Activated B cell treated with CpG ODN at 0.5 μM for 24 hours (primary cell): ENCODE measurements around the gene FBH1. TPM values are rescaled to one million over a fixed set of nuclear protein-coding genes. Genes with fewer than 3 reads are reported as not detected.

ENCODE experiments used
- ATAC-seq: fragments of 200-7000 bp; cut with Tn5 transposase; one replicate; pipeline ENCODE4 v1.10.0; 2021; ENCODE audit warnings: low read depth, mild to moderate bottlenecking, moderate library complexity
- CTCF ChIA-PET: fragments of 350-600 bp; sonication (Branson Sonifier 250); formaldehyde crosslinking; loops from one replicate; lab custom pipeline; 2021; ENCODE audit warnings: antibody characterized with exemption; lab: Charles Lee
- POLR2A ChIA-PET: fragments of 350-600 bp; sonication (Branson Sonifier 250); formaldehyde crosslinking; loops from one replicate; lab custom pipeline; 2021; ENCODE audit warnings: antibody characterized with exemption; lab: Charles Lee
- DNase-seq: peaks from one replicate; pipeline ENCODE4 v3.0.0; 2022
- H3K27ac Mint-ChIP-seq: one replicate; pipeline ENCODE4 v1.8.0; 2020; ENCODE audit warnings: mixed read lengths
- H3K27me3 Mint-ChIP-seq: one replicate; pipeline ENCODE4 v1.8.0; 2021; ENCODE audit warnings: mixed read lengths
- H3K36me3 Mint-ChIP-seq: one replicate; pipeline ENCODE4 v1.8.0; 2021; ENCODE audit warnings: low read depth, mixed read lengths
- H3K4me1 Mint-ChIP-seq: one replicate; pipeline ENCODE4 v1.8.0; 2021; ENCODE audit warnings: mixed read lengths
- H3K4me3 Mint-ChIP-seq: one replicate; pipeline ENCODE4 v1.8.0; 2020; ENCODE audit warnings: mild to moderate bottlenecking, mixed read lengths
- H3K9me3 Mint-ChIP-seq: one replicate; pipeline ENCODE4 v1.8.0; 2020; ENCODE audit warnings: mixed read lengths
- CTCF ChIP-seq: fragments of 200-600 bp; IDR thresholded peaks from one replicate; pipeline ENCODE4 v1.8.0; 2022; ENCODE audit warnings: antibody characterized with exemption, mild to moderate bottlenecking
- intact Hi-C: fragments of 100-400 bp; cut with micrococcal nuclease; formaldehyde crosslinking; loops from one replicate; pipeline ENCODE4 v1.15.1; 2024
- total RNA-seq: library from RNA; stranded (reverse); gene quantifications from 2 replicates; pipeline ENCODE4 v1.2.3, GENCODE V29; 2022

Gene FBH1
- total RNA-seq, 1 donor from 2014 or later: 65.5 TPM

- H3K4me3 Mint-ChIP-seq: no peak overlapping the region
- DNase-seq: no peak
- no peak for ATAC-seq
- no peaks in the 10 kb centered on the region for H3K27me3 Mint-ChIP-seq
- CTCF ChIA-PET: no interaction called here
- peaks cover 62% of the 10 kb centered on the region for H3K36me3 Mint-ChIP-seq
- H3K27ac Mint-ChIP-seq: no peak overlapping the region
- POLR2A ChIA-PET: interaction anchor here (0.7 to 1.5 kb wide), 3 partner anchors 69 to 1868 kb away, joined by 3 read pairs; partner anchors contain the start of gene GDI2
- intact Hi-C loops: no loop called here
- peaks cover 19% of the 10 kb centered on the region for H3K4me1 Mint-ChIP-seq
- no peak for TF ChIP-seq CTCF
- H3K9me3 Mint-ChIP-seq: no peaks in the 10 kb centered on the region
Measured at GRCh38 chr10:5882961-5883360, 7.1 kb upstream of the FBH1 start.

- ChIA-PET CTCF (interaction anchor here (0.8 to 1.9 kb wide), 3 partner anchors 12 to 175 kb away, joined by 3 to 4 read pairs (median 3); no protein-coding TSS in a partner anchor), POLR2A (interaction anchor here (7.1 kb wide), 1 partner anchor 75 kb away, joined by 173 read pairs; the partner anchor contains the start of gene GDI2)
- Mint-ChIP-seq H3K9me3 (no peaks in the 10 kb centered on the region), H3K4me1 (peaks cover 29% of the 10 kb centered on the region), H3K27ac (no peak overlapping the region), H3K4me3 (no peak overlapping the region), H3K27me3 (no peaks in the 10 kb centered on the region), H3K36me3 (peaks cover 46% of the 10 kb centered on the region)
- DNase-seq: no peak
- TF ChIP-seq CTCF: no peak
- ATAC-seq: no peak
- intact Hi-C loops: no loop called here
Measured at GRCh38 chr10:5885619-5886018, 4.4 kb upstream of the FBH1 start.

- Mint-ChIP-seq H3K27ac (no peak overlapping the region), H3K27me3 (no peaks in the 10 kb centered on the region), H3K36me3 (peaks cover 43% of the 10 kb centered on the region), H3K4me3 (no peak overlapping the region), H3K9me3 (no peaks in the 10 kb centered on the region), H3K4me1 (peaks cover 43% of the 10 kb centered on the region)
- CTCF ChIA-PET: no interaction called here
- no peak for TF ChIP-seq CTCF
- POLR2A ChIA-PET: interaction anchor here (0.7 to 7.1 kb wide), 4 partner anchors 13 to 161 kb away, joined by 3 to 173 read pairs (median 12); partner anchors contain the start of gene GDI2
- ATAC-seq (no peak), DNase-seq (no peak)
- intact Hi-C loops: no loop called here
Measured at GRCh38 chr10:5887029-5887428, 3.0 kb upstream of the FBH1 start.

- peak overlapping the region; percentile 87 for H3K4me3 Mint-ChIP-seq
- DNase-seq: no peak
- no peaks in the 10 kb centered on the region for H3K27me3 Mint-ChIP-seq
- intact Hi-C loops: loop anchor here (2.0 kb wide), 1 partner anchor 35 kb away; no protein-coding TSS in a partner anchor
- CTCF ChIA-PET: interaction anchor here (1.6 kb wide), 1 partner anchor 74 kb away, joined by 3 read pairs; no protein-coding TSS in a partner anchor
- no peaks in the 10 kb centered on the region for H3K9me3 Mint-ChIP-seq
- no peak for ATAC-seq
- no peak for TF ChIP-seq CTCF
- peaks cover 49% of the 10 kb centered on the region for H3K4me1 Mint-ChIP-seq
- POLR2A ChIA-PET: interaction anchor here (0.6 to 7.1 kb wide), 5 partner anchors 14 to 231 kb away, joined by 4 to 173 read pairs (median 7); partner anchors contain the start of gene GDI2
- H3K36me3 Mint-ChIP-seq: peaks cover 42% of the 10 kb centered on the region
- no peak overlapping the region for H3K27ac Mint-ChIP-seq
Measured at GRCh38 chr10:5887641-5888040, 2.4 kb upstream of the FBH1 start.

- Mint-ChIP-seq H3K9me3 (no peaks in the 10 kb centered on the region), H3K4me3 (peak overlapping the region; percentile 87), H3K27me3 (no peaks in the 10 kb centered on the region), H3K27ac (peak overlapping the region; percentile 67), H3K4me1 (peaks cover 51% of the 10 kb centered on the region), H3K36me3 (peaks cover 39% of the 10 kb centered on the region)
- CTCF ChIA-PET: interaction anchor here (0.9 to 1.6 kb wide), 3 partner anchors 74 to 446 kb away, joined by 3 read pairs; no protein-coding TSS in a partner anchor
- DNase-seq: no peak
- POLR2A ChIA-PET: interaction anchor here (0.6 to 7.1 kb wide), 10 partner anchors 14 to 230 kb away, joined by 3 to 173 read pairs (median 9); partner anchors contain the start of gene GDI2
- no peak for ATAC-seq
- no peak for TF ChIP-seq CTCF
- intact Hi-C loops: loop anchor here (2.0 kb wide), 1 partner anchor 36 kb away; no protein-coding TSS in a partner anchor
Measured at GRCh38 chr10:5888351-5888750, 1.7 kb upstream of the FBH1 start.
